Activated T-helper 1 cell treated with Interleukin-2 at 50 U/mL for 16 hours (primary cell): ENCODE measurements around the gene PDE1C.
"Not testable (repeated sequence)": the region's sequence is repeated elsewhere in the genome, so short reads cannot be mapped to it uniquely, and the experiment has no call there.

Source experiments
- DNase-seq: peaks from one replicate; pipeline ENCODE4 v3.0.0-alpha.2; 2020; ENCODE audit warnings: low read depth

PDE1C gene

GRCh38 chr7:32070406-32071360 is at the start of gene PDE1C:
TSS of gene PDE1C (minus strand) at chr7:32070407.
- DNase-seq = no peak

GRCh38 chr7:32119790-32120196 is 49.6 kb upstream of the PDE1C start:
- no peak for DNase-seq

GRCh38 chr7:32117837-32118236 is 47.6 kb upstream of the PDE1C start:
- no peak for DNase-seq

- DNase-seq = no peak
These were observed 46.2 kb upstream of the PDE1C start for GRCh38 chr7:32116436-32116835.

GRCh38 chr7:32115831-32116230 is 45.6 kb upstream of the PDE1C start:
- no peak for DNase-seq

- no peak for DNase-seq
These were observed 38.4 kb upstream of the PDE1C start for GRCh38 chr7:32108651-32109050.

GRCh38 chr7:32104766-32105165 is 34.6 kb upstream of the PDE1C start:
- DNase-seq = no peak

GRCh38 chr7:32103361-32103760 is 33.2 kb upstream of the PDE1C start:
- no peak for DNase-seq

GRCh38 chr7:32102432-32102873 is 32.2 kb upstream of the PDE1C start:
- DNase-seq = no peak

GRCh38 chr7:32100407-32100907 is 30.2 kb upstream of the PDE1C start:
- no peak for DNase-seq

GRCh38 chr7:32094516-32094915 is 24.3 kb upstream of the PDE1C start:
- DNase-seq = no peak

- no peak for DNase-seq
These were observed 23.5 kb upstream of the PDE1C start for GRCh38 chr7:32093415-32094408.

- no peak for DNase-seq
These were observed 22.1 kb upstream of the PDE1C start for GRCh38 chr7:32092346-32092745.

- no peak for DNase-seq
These were observed 21.5 kb upstream of the PDE1C start for GRCh38 chr7:32091608-32092210.

- no peak for DNase-seq
These were observed 19.5 kb upstream of the PDE1C start for GRCh38 chr7:32089678-32090077.

GRCh38 chr7:32089256-32089655 is 19.0 kb upstream of the PDE1C start:
- DNase-seq = no peak

GRCh38 chr7:32088451-32088881 is 18.3 kb upstream of the PDE1C start:
- no peak for DNase-seq

- no peak for DNase-seq
These were observed 9.3 kb upstream of the PDE1C start for GRCh38 chr7:32079510-32079909.

GRCh38 chr7:32078824-32079223 is 8.6 kb upstream of the PDE1C start:
- DNase-seq = no peak

GRCh38 chr7:32077806-32078205 is 7.6 kb upstream of the PDE1C start:
- DNase-seq = no peak

- not testable (repeated sequence) for DNase-seq
These were observed 6.6 kb upstream of the PDE1C start for GRCh38 chr7:32076802-32077201.

- DNase-seq = no peak
These were observed 5.4 kb upstream of the PDE1C start for GRCh38 chr7:32075612-32076011.
